ENCODE data around the gene FOXD1.
"Not testable (repeated sequence)": the region's sequence is repeated elsewhere in the genome, so short reads cannot be mapped to it uniquely, and the experiment has no call there.

FOXD1 gene

DNA sequence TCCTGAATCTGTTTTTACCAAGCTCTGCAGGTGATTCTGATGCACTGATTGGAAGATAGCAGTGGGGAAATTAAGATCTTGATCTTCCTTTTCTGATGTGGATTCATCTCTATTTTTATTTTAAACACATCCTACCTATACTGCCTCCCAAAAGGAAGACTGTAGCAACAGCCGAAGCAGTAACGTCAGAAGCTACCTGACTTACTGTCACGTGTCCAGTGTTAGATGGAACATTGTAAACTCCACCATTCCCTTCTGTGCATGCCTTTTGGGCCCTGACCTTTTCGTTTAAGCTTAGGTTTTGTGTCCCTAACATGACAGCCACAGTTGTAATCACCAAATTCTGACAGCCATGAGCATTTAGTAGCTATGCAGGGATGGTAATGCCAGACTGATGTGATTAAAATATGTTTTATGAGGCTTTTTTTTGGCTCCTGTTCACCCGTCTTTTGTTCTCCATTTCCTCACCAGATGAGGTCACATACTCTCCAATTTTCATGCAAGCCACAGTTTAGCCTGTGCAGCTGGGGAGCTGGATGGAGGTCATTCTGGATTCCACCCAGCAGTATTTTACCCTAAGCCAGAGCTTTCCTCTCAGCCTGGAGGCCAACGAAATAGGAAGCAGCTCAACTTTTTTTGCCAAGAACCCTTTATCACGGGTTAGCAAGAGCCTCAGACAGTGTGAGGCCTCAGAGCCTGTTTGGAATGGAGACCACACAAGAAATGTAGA is 15.6 kb upstream of the FOXD1 start:
- DNase-seq (ENCODE audit: low read depth in 2 of 2) = no peak

- DNase-seq (ENCODE audit: low read depth in 2 of 2) = no peak
Observed at GRCh38 chr5:73460133-73460532, 11.6 kb upstream of the FOXD1 start.

DNA sequence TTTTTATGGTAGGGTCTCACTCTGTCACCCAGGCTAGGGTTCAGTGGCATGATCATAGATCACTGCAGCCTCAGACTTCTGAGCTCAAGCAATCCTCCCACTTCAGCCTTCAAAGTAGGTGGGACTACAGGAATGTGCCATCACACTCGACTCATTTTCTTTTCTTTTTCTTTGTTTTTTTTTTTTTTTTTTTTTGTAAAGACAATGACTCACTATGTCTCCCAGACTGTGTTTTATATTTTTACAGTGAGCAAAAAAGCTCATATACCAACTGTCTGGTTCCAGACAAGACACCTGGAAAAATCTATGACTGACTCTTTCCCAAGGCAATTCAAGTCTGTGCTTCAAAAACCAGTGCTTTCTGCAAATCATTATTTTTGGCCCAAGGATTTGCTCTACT is 10.8 kb upstream of the FOXD1 start:
- DNase-seq (ENCODE audit: low read depth in 2 of 2) = no peak

GRCh38 chr5:73456462-73456861 is 7.9 kb upstream of the FOXD1 start:
- not testable (repeated sequence) for DNase-seq (ENCODE audit: low read depth in 2 of 2)

- DNase-seq (ENCODE audit: low read depth in 2 of 2) = no peak
Observed at GRCh38 chr5:73454379-73455036, 5.9 kb upstream of the FOXD1 start.

DNA sequence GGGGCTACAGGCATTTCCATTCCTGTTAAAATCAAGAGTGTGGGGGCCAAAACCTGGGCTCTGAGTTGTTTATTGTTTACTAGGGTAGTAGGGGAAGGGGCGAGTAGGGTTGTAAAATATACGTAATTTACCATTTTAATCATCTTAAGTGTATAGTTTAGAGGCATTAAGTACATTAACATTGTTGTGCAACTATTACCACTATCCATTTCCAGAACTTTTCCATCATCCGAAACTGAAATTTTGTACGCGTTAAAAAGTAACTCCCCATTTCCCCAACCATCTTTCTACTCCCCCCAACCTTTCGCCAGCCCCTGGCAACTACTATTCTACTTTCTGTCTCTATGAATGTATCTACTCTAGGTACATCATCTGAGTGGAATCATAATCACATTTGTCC is 3.6 kb upstream of the FOXD1 start:
- no peak for DNase-seq (ENCODE audit: low read depth in 2 of 2)

- DNase-seq (ENCODE audit: low read depth in 2 of 2) = peak in 1 of 2 donors; percentile 43
Observed at GRCh38 chr5:73451224-73452130, 2.9 kb upstream of the FOXD1 start.

DNA sequence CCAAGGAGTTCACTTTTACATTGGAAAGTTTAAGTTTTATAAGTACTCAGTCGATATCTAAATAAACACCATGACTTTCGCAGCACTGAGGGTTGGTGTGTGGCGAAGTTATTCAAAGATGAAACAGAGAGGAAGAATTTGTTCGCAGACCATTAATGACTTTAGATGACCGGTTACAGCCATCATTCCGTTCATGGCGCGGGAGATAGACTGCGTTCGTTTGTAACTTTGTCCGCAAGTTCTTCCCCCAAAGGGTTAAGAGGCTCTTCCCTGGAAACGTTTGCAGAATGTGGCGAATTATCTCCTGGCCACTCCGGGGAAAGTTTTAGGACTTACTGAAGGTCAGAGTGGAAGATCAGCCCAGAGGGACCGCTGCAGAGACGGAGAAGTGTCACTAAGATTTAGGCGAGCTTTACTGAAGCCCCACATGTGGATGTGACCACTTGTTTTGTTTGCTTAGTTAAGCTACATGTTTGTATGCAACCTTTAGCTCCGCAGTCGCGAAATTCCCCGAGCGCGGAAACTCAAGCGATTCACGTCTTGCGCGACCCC is 2.2 kb upstream of the FOXD1 start:
- no peak for DNase-seq (ENCODE audit: low read depth in 2 of 2)

- DNase-seq (ENCODE audit: low read depth in 2 of 2) = no peak
Observed at GRCh38 chr5:73450137-73450536, 1.6 kb upstream of the FOXD1 start.

DNA sequence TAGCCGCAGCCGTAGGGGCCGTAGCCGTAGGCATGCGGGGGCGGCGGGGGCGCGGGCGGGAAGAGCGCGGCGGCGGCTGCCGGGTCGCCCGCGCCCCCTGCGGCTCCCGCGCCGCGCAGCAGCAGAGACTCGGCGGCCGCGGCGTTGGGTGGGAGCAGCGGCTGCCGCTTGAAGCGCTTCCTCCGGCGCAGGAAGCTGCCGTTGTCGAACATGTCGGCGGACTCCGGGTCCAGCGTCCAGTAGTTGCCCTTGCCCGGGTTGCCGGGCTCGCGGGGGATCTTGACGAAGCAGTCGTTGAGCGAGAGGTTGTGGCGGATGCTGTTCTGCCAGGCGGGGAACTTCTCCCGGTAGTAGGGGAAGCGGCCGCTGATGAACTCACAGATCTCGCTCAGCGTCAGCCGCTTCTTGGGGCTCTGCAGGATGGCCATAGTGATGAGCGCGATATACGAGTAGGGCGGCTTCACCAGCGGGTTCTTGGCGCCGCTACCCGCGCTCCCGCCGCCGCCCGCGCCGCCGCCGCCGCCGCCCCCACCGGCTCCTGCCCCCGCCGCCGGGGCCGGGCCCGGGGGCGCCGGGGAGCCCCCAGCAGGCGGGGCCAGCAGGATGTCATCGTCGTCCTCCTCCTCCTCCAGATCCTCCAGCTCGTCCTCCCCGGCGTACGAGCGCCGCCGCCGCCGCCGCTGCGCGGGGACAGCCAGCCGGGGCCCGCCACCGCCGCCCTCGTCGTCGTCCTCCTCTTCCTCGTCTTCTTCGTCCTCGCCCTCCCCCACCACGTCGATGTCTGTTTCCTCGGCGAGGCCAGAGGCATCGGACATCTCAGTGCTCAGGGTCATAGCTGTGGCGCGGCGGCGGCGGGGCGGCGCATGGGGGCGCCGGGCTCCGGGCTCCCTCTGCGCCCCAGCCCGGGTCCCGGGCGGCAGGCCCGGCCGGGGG is 781 bp downstream of the FOXD1 start:
- no peak for DNase-seq (ENCODE audit: low read depth in 2 of 2)

DNA sequence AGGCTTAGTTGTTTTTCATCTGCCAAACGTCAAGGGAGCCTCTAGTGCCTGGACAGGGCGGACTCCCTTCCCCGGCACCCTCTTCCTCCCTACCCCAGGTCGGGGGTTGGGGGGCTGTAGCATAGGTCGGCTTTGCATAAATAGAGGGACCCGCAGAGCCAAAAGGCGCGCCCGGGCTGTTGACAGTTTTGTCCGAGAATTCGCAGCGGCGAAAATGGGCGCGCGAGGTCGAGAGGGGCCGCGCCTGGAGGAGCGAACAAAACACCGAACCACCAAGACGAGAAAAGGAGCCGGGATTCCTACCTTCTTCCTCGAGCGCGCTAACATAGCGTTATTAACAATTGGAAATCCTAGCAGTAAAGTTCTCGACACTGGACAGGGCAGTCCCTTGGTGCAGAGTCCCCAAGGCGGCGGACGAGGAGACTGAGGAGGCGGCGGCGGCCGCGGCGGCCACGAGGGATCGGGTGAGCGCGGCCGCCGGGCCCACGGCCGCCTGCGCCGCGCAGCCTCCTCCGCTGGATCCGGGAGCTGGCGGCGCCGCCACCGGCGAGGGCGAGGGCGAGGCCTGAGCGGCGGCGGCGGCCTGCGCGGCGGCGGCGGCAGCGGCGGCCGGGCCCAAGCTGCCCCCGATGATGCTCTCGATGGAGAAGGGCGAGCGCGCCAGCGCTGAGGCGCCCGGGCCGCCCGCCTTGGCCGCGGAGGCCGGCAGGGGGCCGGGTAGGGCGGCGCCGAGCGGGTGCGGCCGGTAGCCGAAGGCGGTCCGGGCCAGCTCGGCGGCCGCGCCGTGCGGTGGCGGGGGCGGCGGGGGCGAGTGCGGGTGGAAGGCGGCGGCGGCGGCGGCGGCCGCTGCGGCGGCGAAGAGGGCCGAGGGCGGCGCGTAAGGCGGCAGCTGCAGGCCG is 1.7 kb downstream of the FOXD1 start:
- DNase-seq (ENCODE audit: low read depth in 2 of 2) = no peak

DNA sequence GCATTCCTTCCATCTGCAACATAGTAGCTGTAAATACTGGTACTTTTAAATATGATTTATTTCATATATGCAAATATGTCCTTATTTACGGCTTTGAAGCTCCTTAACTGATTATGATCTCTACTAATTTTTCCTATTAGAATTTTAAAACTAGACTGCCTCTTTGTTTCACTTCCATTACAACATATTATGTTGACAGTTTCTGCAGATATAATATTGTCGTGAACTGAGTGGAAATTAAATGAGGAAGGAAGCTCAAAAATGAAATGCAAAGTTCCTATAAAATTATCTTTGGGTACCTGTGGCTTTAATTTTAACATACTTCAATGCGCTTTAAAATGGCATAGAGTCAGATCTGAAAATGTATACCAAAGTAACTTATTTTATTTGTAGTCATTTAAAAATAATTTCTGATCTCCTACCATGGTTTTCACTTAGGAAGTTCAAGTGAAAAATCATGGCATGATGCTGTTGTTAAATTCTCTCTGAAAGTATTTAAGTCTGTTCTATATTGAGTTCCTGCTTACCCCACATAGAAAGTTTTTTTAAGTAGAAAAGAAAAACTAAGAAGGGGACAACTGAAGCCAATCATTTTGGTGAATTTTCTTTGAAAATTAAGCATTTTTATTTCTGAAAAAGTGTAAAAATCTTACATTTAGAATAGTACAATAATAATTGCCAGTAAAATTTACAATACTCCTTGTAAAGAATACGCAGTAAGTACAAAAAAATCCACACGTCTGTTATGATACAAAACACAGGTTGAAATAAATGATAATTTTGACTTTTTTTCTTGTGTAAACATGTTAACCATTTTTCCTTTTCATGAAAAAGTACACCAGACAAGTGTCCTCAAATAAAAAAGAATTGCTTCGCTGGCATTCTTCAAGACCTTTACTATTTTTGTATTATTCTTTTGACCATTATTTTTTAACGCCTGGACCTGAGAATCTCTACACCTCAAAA is 2.6 kb downstream of the FOXD1 start:
- no peak for DNase-seq (ENCODE audit: low read depth in 2 of 2)

DNA sequence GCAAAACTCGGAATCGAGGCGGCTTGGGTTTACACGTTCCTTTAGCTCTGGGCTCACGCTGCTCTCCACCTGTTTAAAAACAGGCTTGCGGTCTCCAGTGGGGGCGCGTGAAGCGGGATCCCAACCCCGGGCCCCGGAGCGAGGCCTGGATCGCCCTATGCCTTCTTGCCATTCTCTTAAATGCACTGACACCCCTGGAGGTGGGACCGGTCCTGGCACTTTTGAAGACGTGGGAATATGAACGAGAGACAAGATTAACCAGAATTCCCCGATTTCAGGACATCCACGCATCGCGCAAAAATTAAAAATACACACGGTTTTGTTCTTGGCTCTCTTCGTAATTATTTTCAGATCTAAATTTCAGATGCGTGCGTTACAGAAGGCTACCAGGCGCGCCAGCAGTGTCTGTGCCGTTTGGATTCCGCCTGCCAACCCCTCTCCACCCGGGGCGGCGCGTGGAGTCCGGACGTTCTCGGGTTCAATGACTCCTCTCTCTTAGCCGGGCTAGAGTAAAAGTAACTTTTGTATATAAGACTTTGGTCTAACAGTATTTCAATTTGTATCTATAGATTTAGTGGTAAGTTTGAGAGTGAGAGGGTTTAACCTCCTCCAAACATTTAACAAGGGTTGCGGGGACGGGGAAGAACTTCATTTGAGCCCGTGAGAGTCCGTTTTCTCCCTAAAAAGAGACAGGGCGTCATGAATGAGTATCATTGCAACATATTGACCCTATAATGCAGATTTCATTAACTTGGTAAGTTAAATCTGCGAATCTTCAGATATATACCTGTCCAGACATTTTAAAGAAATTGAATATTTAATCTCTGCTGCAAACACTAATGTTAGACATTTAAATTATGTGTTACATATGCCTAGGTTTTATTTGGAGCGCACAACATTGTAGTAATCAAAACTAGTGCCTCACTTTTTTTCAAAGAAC is 3.8 kb downstream of the FOXD1 start:
- no peak for DNase-seq (ENCODE audit: low read depth in 2 of 2)

DNA sequence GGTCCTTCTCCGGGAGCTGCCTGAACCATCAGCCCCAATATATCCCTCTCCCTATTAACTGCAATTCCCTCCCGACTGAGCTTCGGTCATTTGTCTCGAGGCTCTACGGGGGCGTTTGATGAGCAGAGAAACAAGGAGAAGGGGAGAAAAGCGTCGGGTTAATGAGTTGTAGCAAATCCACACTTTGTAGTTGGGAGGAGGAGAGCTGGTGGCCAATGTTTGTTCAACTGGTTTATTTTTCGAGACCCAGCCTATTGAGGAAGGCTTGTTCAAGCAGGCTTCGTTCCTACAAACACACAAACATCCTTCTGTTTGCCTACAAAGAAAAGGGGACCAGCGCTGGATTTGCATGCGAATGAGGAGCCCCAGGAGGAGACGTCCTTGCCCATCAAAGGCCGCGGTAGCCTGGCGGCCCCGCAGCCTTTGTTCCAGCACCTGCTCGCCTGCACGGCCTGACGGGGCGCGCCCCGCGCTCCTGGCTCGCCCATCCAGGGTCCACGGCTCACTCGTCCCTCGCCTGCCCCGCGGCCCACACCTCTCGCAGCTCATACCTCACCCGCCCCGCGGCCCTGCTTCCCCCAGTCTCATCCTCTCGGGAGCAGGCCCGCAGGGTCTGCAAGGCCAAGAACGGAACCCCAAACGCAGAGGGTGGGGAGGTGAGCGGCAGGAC is 4.6 kb downstream of the FOXD1 start:
- no peak for DNase-seq (ENCODE audit: low read depth in 2 of 2)

- no peak for DNase-seq (ENCODE audit: low read depth in 2 of 2)
Observed at GRCh38 chr5:73442996-73443627, 5.5 kb downstream of the FOXD1 start.

DNA sequence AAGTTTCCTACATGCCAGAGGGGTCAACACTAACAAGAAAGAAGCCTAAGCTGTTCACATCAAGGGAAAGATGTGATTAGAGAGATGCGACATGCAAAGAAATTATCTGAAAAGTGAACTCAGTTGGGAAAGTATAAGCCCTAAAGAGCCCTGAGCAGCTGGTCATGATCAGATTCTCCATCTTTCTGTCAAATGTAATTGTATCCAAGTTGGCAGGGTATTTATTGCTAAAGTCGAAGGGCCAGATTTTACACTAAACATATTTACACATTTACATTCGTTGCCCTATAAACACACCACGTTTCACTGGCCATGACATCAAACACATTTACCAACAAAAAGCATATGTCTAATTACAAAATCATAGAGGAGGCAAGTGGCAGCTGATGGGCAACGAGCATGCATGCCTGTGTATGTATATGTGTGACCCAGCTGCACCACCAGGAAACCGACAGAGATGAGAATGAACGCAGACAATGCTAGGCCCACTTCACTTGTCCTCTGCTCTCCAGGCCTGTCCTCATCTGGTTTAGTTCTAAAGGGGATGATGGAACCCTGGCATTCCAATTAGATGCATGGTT is 6.3 kb downstream of the FOXD1 start:
- DNase-seq (ENCODE audit: low read depth in 2 of 2) = no peak

Data from stimulated activated CD8-positive, alpha-beta memory T cell treated with anti-CD3 and anti-CD28 coated beads, Interleukin-2, amount 100 ng/mL, for 1 hour (primary cell).